HCT116 (cell line): ENCODE results near the gene SBSN. TPM values are rescaled to one million over a fixed set of nuclear protein-coding genes. Genes with fewer than 3 reads are reported as not detected.

Experiments
- ATAC-seq: fragments of 200-7000 bp; cut with Tn5 transposase; 2 replicates; pipeline ENCODE4 v1.9.1; 2020; ENCODE audit warnings: mild to moderate bottlenecking, moderate library complexity
- BruUV-seq: library from RNA; stranded (reverse); fragments of 400-500 nt; replicated peaks from 2 replicates; lab custom pipeline; 2021; lab: Mats Ljungman, UMichigan
- CTCF ChIA-PET: fragments of 300-600 bp; sonication (Branson Sonifier 250); formaldehyde crosslinking; loops from one replicate; lab custom pipeline; 2021; ENCODE audit warnings: antibody characterized with exemption; lab: Charles Lee
- POLR2A ChIA-PET: fragments of 300-600, 350-600 bp; sonication (Branson Sonifier 250); formaldehyde crosslinking; loops from one replicate; lab custom pipeline; 2021; ENCODE audit warnings: antibody characterized with exemption; lab: Charles Lee
- RAD21 ChIA-PET, 2 experiments: fragments of 300-600 bp; sonication (Branson Sonifier 250); formaldehyde crosslinking; loops; one replicate each; lab custom pipeline; 2023; ENCODE audit warnings: low total read pairs in 2 of 2; ENCODE audit not compliant: uncharacterized antibody in 2 of 2, unreplicated experiment in 2 of 2, low non-redundant PET in 1 of 2; lab: Charles Lee
- DNase-seq: peaks from one replicate; pipeline ENCODE4 v3.0.0-alpha.2; 2010; ENCODE audit warnings: low read depth, low spot score
- H2AFZ ChIP-seq: fragments of 200-600 bp; shearing (Covaris generic), sonication (generic); 2 replicates; pipeline ENCODE4 v1.6.1; 2017; ENCODE audit warnings: low read depth, mixed run types, mixed read lengths, antibody characterized with exemption, low read length; ENCODE audit not compliant: poor library complexity, severe bottlenecking
- H3K27ac ChIP-seq: 2 replicates; pipeline ENCODE4 v1.5.1; 2012; ENCODE audit warnings: low read depth, low read length
- H3K27me3 ChIP-seq: fragments of 200-600 bp; sonication (generic); 2 replicates; pipeline ENCODE4 v1.6.1; 2016; ENCODE audit warnings: mixed run types, low read length, mixed read lengths; ENCODE audit not compliant: insufficient read depth
- H3K36me3 ChIP-seq, 2 experiments: fragments of 200-500 bp in 1 of 2; fragments of 200-600 bp in 1 of 2; sonication (Bioruptor generic) in 1 of 2; sonication (generic) in 1 of 2; 2 replicates each; pipeline versions ENCODE4 v1.5.1 to v1.6.1; 2014 to 2016; ENCODE audit warnings: low read length in 2 of 2, inconsistent platforms in 1 of 2, mixed read lengths in 1 of 2, mixed run types in 1 of 2; ENCODE audit not compliant: insufficient read depth in 2 of 2, control insufficient read depth in 1 of 2
- H3K4me1 ChIP-seq, 2 experiments: fragments of 200-600 bp in 1 of 2; sonication (generic) in 1 of 2; 2 replicates each; pipeline versions ENCODE4 v1.5.1 to v1.6.1; 2012 to 2017; ENCODE audit warnings: low read length in 2 of 2, inconsistent platforms in 1 of 2, mild to moderate bottlenecking in 1 of 2, mixed read lengths in 1 of 2, mixed run types in 1 of 2, moderate library complexity in 1 of 2; ENCODE audit not compliant: insufficient read depth in 2 of 2, control insufficient read depth in 1 of 2
- H3K4me2 ChIP-seq: fragments of 200-600 bp; sonication (generic); 2 replicates; pipeline ENCODE4 v1.6.1; 2017; ENCODE audit warnings: mixed run types, low read length, mixed read lengths
- H3K4me3 ChIP-seq, 2 experiments: fragments of 200-600 bp in 1 of 2; sonication (generic) in 1 of 2; replicated peaks in 1 of 2; 2 replicates each; pipeline ENCODE4 v1.5.1; 2011 to 2016; ENCODE audit warnings: low read length in 2 of 2, control low read depth in 1 of 2, low read depth in 1 of 2, mild to moderate bottlenecking in 1 of 2, mixed read lengths in 1 of 2, mixed run types in 1 of 2
- H3K79me2 ChIP-seq: fragments of 200-600 bp; sonication (generic); 2 replicates; pipeline ENCODE4 v1.6.1; 2017; ENCODE audit warnings: mild to moderate bottlenecking, mixed run types, low read length, moderate library complexity, mixed read lengths; ENCODE audit not compliant: insufficient read depth
- H3K9ac ChIP-seq: fragments of 200-600 bp; sonication (generic); 2 replicates; pipeline ENCODE4 v1.6.1; 2016; ENCODE audit warnings: low read length, mixed read lengths
- H3K9me2 ChIP-seq: fragments of 200-600 bp; sonication (generic), shearing (Covaris generic); 2 replicates; pipeline ENCODE4 v1.6.1; 2017; ENCODE audit warnings: mixed run types, mild to moderate bottlenecking, moderate library complexity; ENCODE audit not compliant: insufficient read depth
- H3K9me3 ChIP-seq, 2 experiments: fragments of 200-500 bp in 1 of 2; fragments of 200-600 bp in 1 of 2; sonication (Bioruptor generic) in 1 of 2; sonication (generic) in 1 of 2; 2 replicates each; pipeline ENCODE4 v1.6.1; 2014 to 2017; ENCODE audit warnings: low read length in 2 of 2, mixed read lengths in 2 of 2, inconsistent platforms in 1 of 2, low read depth in 1 of 2, mild to moderate bottlenecking in 1 of 2, mixed run types in 1 of 2, moderate library complexity in 1 of 2; ENCODE audit not compliant: control insufficient read depth in 1 of 2, insufficient read depth in 1 of 2
- H4K20me1 ChIP-seq: fragments of 200-600 bp; sonication (generic), shearing (Covaris generic); 2 replicates; pipeline ENCODE4 v1.6.1; 2017; ENCODE audit warnings: mixed run types, mild to moderate bottlenecking, moderate library complexity; ENCODE audit not compliant: insufficient read depth
- EZH2 ChIP-seq: fragments of 200-600 bp; sonication (generic); IDR thresholded peaks from 2 replicates; pipeline ENCODE4 v1.6.1; 2017; ENCODE audit warnings: antibody characterized with exemption, mixed run types
- EZH2phosphoT487 ChIP-seq: fragments of 200-600 bp; IDR thresholded peaks from 2 replicates; pipeline ENCODE4 v1.6.1; 2018; ENCODE audit warnings: antibody characterized with exemption, borderline replicate concordance
- POLR2A ChIP-seq: IDR thresholded peaks from 2 replicates; pipeline ENCODE4 v1.7.0; 2011; ENCODE audit warnings: borderline replicate concordance; ENCODE audit not compliant: insufficient read depth, insufficient read length; ENCODE audit errors: extremely low read depth
- SP1 ChIP-seq: IDR thresholded peaks from 2 replicates; pipeline ENCODE4 v1.6.1; 2012; ENCODE audit warnings: low read depth
- YY1 ChIP-seq: IDR thresholded peaks from 2 replicates; pipeline ENCODE4 v1.6.1; 2011; ENCODE audit warnings: low read length, low read depth, moderate library complexity, mild to moderate bottlenecking; ENCODE audit not compliant: insufficient replicate concordance; ENCODE audit errors: extremely low read depth
- ZBTB33 ChIP-seq: IDR thresholded peaks from 2 replicates; pipeline ENCODE4 v1.6.1; 2011; ENCODE audit warnings: mild to moderate bottlenecking, low read length, moderate library complexity; ENCODE audit not compliant: insufficient replicate concordance; ENCODE audit errors: extremely low read depth
- intact Hi-C: fragments of 100-400 bp; cut with micrococcal nuclease; formaldehyde crosslinking; loops from 2 replicates; pipeline ENCODE4 v1.10.0; 2022
- total RNA-seq: library from RNA; stranded (reverse); gene quantifications from one replicate; pipeline ENCODE4 v1.2.1, GENCODE V29; 2021; ENCODE audit not compliant: unreplicated experiment

The SBSN gene
- total RNA-seq, 1 experiment from 2014 or later = 0.66 TPM

GRCh38 chr19:35539314-35539713 is 11.2 kb upstream of the SBSN start:
- Histone ChIP-seq H3K27ac (no peak overlapping the region), H2AFZ (no peak overlapping the region), H3K4me2 (no peak overlapping the region), H3K79me2 (peaks cover 16% of the 10 kb centered on the region), H3K9me2 (no peaks in the 10 kb centered on the region), H3K9me3 (no peaks in the 10 kb centered on the region), H4K20me1 (no peaks in the 10 kb centered on the region), H3K4me1 (peaks cover 3 to 5% of the 10 kb centered on the region in 2 experiments; a peak in 3 of 4 replicates), H3K27me3 (no peaks in the 10 kb centered on the region), H3K9ac (no peak overlapping the region), H3K4me3 (no peak overlapping the region), H3K36me3 (peaks cover 8 to 28% of the 10 kb centered on the region in 2 experiments; a peak in 3 of 4 replicates)
- TF ChIP-seq YY1 = no peak
- no peak for TF ChIP-seq ZBTB33
- no peak for TF ChIP-seq EZH2phosphoT487
- no peak for TF ChIP-seq POLR2A
- TF ChIP-seq SP1 = no peak
- no peak for TF ChIP-seq EZH2
- RAD21 ChIA-PET = no interaction called here
- POLR2A ChIA-PET = no interaction called here
- no TSS peak for BruUV-seq
- intact Hi-C loops = no loop called here
- DNase-seq (no peak), ATAC-seq (no peak)
- CTCF ChIA-PET = no interaction called here
